Activated CD4-positive, CD25-positive, alpha-beta regulatory T cell (primary cell): ENCODE results near the gene LRRC14B.
"Not testable (repeated sequence)": the region's sequence is repeated elsewhere in the genome, so short reads cannot be mapped to it uniquely, and the experiment has no call there.

Experiments
- DNase-seq, 4 experiments: peaks; one replicate each; lab custom pipeline; 2025; lab: John Stamatoyannopoulos, UW

The LRRC14B gene

GRCh38 chr5:160921-161802, 30.1 kb upstream of the LRRC14B start:
- DNase-seq: no peak

DNA sequence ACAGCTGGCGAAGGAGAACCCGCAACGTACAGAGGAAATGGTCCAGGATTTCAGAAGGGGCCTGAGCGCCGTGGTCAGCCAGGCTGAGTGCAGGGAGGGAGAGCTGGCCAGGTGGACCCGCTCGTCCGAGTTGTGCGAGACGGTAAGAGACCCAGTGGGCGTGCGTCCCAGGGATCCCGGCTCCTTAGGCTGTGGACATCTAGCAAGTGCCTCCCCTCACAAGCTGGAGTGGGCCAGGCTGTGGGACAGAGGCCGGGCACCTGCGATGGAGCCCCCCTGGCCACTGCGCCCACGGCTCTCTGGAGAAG, 29.5 kb upstream of the LRRC14B start:
- no peak for DNase-seq

DNA sequence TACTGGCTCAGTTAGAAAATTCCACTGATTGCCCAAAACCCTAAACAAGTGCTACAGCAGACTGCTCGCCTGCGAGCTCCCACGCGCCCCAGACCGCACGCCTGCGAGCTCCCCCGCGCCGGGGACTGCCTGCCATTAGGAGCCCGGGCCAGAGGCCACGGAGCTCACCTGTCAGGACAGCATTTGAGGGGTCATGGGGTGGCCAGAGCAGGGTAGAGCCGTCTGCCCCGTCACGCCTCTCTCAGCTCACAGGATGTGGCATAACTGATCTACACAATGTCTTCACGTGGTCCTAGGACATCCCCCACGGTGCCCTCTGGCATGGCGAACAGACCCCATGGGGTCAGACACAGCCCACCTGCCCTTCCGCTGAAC, 29.1 kb upstream of the LRRC14B start:
- DNase-seq: no peak

DNA sequence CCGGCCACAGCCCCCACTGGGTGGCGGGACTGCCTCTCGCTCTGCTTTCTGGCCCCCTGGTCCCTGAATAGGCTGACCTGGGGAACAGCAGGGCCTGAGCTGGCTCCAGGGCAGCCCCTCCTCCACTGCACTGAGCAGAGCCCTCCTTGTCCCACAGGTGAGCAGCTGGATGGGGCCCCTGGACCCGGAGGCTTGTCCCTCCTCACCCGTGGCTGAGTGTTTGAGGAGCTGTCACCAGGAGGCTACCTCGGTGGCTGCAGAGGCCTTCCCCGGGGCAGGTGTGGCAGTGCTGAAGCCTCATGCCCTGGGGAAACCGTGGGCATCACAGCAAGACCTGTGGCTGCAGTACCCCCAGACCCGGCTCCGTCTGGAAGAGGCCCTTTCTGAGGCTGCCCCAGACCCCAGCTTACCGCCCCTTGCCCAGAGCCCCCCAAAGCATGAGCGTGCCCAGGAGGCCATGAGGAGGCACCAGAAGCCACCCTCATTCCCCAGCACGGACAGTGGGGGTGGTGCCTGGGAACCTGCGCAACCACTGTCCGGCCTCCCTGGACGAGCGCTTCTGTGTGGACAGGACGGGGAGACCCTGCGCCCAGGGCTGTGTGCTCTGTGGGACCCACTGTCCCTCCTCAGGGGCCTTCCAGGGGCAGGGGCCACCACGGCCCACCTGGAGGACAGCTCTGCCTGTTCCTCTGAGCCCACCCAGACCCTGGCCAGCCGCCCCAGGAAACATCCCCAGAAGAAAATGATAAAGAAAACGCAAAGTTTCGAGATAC, 28.5 kb upstream of the LRRC14B start:
- no peak for DNase-seq

GRCh38 chr5:163338-163620, 28.0 kb upstream of the LRRC14B start:
- DNase-seq: no peak

DNA sequence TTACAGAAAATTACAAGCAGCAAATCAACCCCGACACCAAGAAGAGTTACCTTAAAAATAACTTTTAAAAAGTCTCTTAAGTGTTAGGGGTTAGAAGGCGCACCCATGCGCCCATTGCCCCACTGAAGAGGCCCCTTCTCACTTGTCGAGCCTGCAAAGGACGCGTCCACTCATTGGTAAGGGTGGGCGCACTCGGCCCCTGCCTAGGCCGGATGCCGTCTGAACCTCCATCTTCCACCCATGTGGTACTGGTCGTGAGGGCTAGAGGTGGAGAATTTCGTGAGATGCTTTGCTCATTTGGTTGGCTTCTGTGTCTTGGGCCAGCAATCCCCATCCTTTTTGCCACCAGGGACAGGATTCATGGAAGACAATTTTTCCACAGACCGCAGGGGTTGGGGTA, 27.5 kb upstream of the LRRC14B start:
- no peak for DNase-seq

DNA sequence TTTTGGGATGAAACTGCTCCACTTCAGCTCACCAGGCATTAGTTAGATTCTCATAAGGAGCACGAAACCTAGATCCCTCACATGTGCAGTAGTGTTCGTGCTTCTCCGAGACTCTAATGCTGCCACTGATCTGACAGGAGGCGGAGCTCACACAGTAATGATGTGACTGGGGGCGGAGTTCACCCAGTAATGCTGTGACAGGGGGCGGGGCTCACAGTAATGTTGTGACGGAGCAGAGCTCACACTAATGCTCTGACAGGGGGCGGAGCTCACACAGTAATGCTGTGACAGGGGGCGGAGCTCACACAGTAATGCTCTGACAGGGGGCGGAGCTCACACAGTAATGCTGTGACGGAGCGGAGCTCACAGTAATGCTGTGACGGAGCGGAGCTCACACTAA, 27.1 kb upstream of the LRRC14B start:
- DNase-seq: no peak

GRCh38 chr5:164783-165182, 26.5 kb upstream of the LRRC14B start:
- not testable (repeated sequence) for DNase-seq

GRCh38 chr5:166441-167372, 24.6 kb upstream of the LRRC14B start:
- no peak for DNase-seq

DNA sequence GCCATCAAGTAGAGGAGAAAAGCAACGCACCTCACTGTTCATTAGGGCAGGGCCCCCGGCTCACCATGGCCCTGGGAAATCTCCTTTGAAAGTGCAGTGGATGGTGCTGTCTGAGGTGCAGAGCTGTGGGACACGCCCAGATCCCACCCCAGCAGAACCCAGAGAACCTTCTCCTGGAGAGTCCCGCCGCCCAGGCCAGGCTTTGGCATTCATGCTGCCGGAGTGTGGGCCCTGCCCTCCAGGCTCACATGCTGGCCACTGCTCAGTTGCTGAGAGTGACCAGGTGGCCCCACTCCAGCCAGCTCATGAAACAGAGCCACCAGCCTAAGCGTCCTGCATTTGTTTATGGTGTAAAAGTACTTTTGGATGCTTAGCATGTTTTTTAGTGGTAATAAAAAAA, 23.8 kb upstream of the LRRC14B start:
- no peak for DNase-seq

- no peak for DNase-seq
Observed at GRCh38 chr5:167982-168660, 23.2 kb upstream of the LRRC14B start.

- no peak for DNase-seq
Observed at GRCh38 chr5:169071-169727, 22.1 kb upstream of the LRRC14B start.

- DNase-seq: no peak
Observed at GRCh38 chr5:169728-170094, 21.6 kb upstream of the LRRC14B start.

DNA sequence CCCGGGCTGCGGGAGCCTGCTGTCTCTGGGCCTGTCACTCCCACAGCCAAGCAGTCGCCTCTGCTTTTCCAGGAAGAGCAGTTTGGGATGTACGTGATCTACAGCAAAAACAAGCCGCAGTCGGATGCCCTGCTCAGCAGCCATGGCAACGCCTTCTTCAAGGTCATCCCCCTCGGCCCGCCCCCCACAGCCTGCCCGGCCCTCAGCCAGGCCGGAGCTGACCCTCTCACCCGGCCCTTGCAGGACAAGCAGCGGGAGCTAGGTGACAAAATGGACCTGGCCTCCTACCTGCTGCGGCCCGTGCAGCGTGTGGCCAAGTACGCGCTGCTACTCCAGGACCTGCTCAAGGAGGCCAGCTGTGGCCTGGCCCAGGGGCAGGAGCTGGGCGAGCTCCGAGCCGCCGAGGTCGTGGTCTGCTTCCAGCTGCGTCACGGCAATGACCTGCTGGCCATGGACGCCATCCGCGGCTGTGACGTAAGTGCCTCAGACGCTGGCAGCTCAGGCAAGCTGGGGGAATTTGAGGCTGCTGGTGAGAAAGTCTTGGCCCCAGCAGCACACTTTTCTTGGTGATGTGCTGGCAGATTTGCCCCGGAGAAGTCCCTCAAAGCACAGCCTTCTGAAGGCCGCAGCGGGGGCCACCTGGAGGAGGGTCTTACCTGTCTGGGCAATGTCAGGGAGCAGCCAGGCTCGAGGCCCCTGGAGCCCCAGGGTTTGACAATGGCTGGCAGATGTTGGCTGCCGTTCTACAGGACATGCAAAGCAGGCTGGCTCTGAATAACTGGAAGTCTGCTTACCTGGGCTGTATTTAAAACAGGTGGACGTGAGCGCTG, 20.1 kb upstream of the LRRC14B start:
- DNase-seq: no peak

- no peak for DNase-seq
Observed at GRCh38 chr5:171801-172331, 19.4 kb upstream of the LRRC14B start.

DNA sequence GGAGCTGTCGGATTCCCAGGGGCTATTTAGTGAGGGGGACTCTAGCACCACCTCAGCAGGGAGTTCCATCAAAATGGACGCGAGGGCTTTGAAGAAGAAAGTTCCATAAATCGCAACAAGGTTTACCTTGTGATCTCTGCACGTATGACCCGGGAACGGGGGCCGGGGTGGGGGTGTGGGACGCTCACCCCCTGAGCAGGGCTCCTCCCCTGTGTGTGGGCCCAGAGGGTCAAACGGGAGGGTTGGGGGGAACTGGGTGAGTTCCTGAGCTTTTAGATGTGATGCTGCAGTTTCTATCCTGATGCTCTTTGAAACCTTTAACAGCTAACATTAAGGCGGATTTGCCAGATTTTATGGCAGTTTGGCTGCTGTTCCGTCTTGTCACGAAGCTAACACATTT, 18.9 kb upstream of the LRRC14B start:
- no peak for DNase-seq

DNA sequence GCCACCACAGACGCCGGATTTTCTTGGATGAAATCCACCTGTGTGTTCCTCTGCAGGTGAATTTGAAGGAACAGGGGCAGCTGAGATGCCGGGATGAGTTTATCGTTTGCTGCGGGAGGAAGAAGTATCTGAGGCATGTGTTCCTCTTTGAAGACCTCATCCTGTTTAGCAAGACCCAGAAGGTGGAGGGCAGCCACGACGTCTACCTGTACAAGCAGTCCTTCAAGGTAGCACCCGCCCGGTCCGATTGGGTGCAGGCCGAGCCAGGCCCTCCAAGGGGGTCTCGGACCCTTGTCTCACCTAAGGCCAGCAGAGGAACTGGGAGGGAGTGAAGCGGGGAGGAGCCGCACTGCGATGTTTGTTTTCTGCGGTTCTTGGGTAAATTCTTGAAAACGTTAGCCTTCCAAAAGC, 18.4 kb upstream of the LRRC14B start:
- DNase-seq: no peak

- no peak for DNase-seq
Observed at GRCh38 chr5:173392-174290, 17.7 kb upstream of the LRRC14B start.

DNA sequence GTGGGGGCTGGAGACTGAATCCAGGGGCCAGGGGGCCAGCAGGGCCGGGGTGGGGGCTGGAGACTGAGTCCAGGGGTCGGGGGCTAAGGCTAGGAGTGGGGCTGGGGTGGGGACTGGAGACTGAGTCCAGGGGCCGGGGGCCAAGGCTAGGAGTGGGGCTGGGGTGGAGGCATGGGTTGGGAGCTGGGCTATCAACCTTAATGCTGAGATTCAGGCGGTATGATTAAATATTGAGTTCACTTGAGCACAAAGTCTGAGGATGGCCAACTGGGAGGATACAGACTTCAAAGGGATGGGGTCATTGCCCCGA, 17.0 kb upstream of the LRRC14B start:
- DNase-seq: no peak
